Measurements from ENCODE around the gene FLYWCH2.
A peak's percentile ranks its signal among the peaks of the same experiment; 100 is the strongest.

FLYWCH2 gene

GRCh38 chr16:2919511-2920255 is 36.7 kb downstream of the FLYWCH2 start:
- no peaks in the 10 kb centered on the region for H3K27me3 ChIP-seq (replicated peaks; ENCODE audit: control insufficient read depth, insufficient read depth, low read length)
- H3K4me3 ChIP-seq (replicated peaks; ENCODE audit: low read depth, low read length) = no peak overlapping the region
- no peaks in the 10 kb centered on the region; the same call in 1 of the 2 replicates for H3K36me3 ChIP-seq (ENCODE audit: control insufficient read depth, insufficient read depth, low read length)
- TF ChIP-seq CTCF (IDR thresholded peaks at IDR 0.05; ENCODE audit: insufficient read depth, low read length, poor library complexity, severe bottlenecking) = peak; percentile 83
- peak; percentile 44 for DNase-seq (ENCODE audit: extremely low read depth, insufficient read length)

GRCh38 chr16:2923481-2923880 is 40.5 kb downstream of the FLYWCH2 start:
- no peak for TF ChIP-seq CTCF (IDR thresholded peaks at IDR 0.05; ENCODE audit: insufficient read depth, low read length, poor library complexity, severe bottlenecking)
- no peak for DNase-seq (ENCODE audit: extremely low read depth, insufficient read length)
- Histone ChIP-seq H3K27me3 (replicated peaks; ENCODE audit: control insufficient read depth, insufficient read depth, low read length) (no peaks in the 10 kb centered on the region), H3K36me3 (ENCODE audit: control insufficient read depth, insufficient read depth, low read length) (no peaks in the 10 kb centered on the region; the same call in 1 of the 2 replicates), H3K4me3 (replicated peaks; ENCODE audit: low read depth, low read length) (no peak overlapping the region)

- Histone ChIP-seq H3K36me3 (ENCODE audit: control insufficient read depth, insufficient read depth, low read length) (peaks cover 3% of the 10 kb centered on the region), H3K4me3 (replicated peaks; ENCODE audit: low read depth, low read length) (no peak overlapping the region), H3K27me3 (replicated peaks; ENCODE audit: control insufficient read depth, insufficient read depth, low read length) (no peaks in the 10 kb centered on the region)
- no peak for DNase-seq (ENCODE audit: extremely low read depth, insufficient read length)
- TF ChIP-seq CTCF (IDR thresholded peaks at IDR 0.05; ENCODE audit: insufficient read depth, low read length, poor library complexity, severe bottlenecking) = no peak
Observed at GRCh38 chr16:2924901-2925755, 42.1 kb downstream of the FLYWCH2 start.

GRCh38 chr16:2925951-2926649 is 43.1 kb downstream of the FLYWCH2 start:
- no peak for DNase-seq (ENCODE audit: extremely low read depth, insufficient read length)
- Histone ChIP-seq H3K27me3 (replicated peaks; ENCODE audit: control insufficient read depth, insufficient read depth, low read length) (no peaks in the 10 kb centered on the region), H3K36me3 (ENCODE audit: control insufficient read depth, insufficient read depth, low read length) (peaks cover 5% of the 10 kb centered on the region), H3K4me3 (replicated peaks; ENCODE audit: low read depth, low read length) (no peak overlapping the region)
- TF ChIP-seq CTCF (IDR thresholded peaks at IDR 0.05; ENCODE audit: insufficient read depth, low read length, poor library complexity, severe bottlenecking) = no peak

GRCh38 chr16:2926650-2926999 is 43.6 kb downstream of the FLYWCH2 start:
- no peaks in the 10 kb centered on the region for H3K27me3 ChIP-seq (replicated peaks; ENCODE audit: control insufficient read depth, insufficient read depth, low read length)
- DNase-seq (ENCODE audit: extremely low read depth, insufficient read length) = no peak
- peaks cover 5% of the 10 kb centered on the region for H3K36me3 ChIP-seq (ENCODE audit: control insufficient read depth, insufficient read depth, low read length)
- TF ChIP-seq CTCF (IDR thresholded peaks at IDR 0.05; ENCODE audit: insufficient read depth, low read length, poor library complexity, severe bottlenecking) = no peak
- no peak overlapping the region for H3K4me3 ChIP-seq (replicated peaks; ENCODE audit: low read depth, low read length)

Data from GM06990 (cell line).